ENCODE results near the gene FLYWCH1. TPM values are rescaled to one million over a fixed set of nuclear protein-coding genes. Genes with fewer than 3 reads are reported as not detected.

Gene FLYWCH1
- polyA plus RNA-seq, 3 donors, result 5.0 to 42.7 (median 7.1) TPM

GRCh38 chr16:2963074-2963722 lies 51.5 kb downstream of the FLYWCH1 start:
- H2AFZ ChIP-seq (ENCODE audit: insufficient read depth, low read depth, low read length, poor library complexity, severe bottlenecking), result no peak overlapping the region
- H3K27ac Mint-ChIP-seq, result no peak overlapping the region
- H3K9me3 Mint-ChIP-seq, result peaks cover 0 to 21% (median 6%) of the 10 kb centered on the region in 7 donors

More at GRCh38 chr16:2963074-2963722, 51.5 kb downstream of the FLYWCH1 start:
- peaks cover 41 to 51% of the 10 kb centered on the region in 2 donors for H3K4me1 ChIP-seq (ENCODE audit: control insufficient read depth in 1 of 2, insufficient read depth in 2 of 2, low read length in 2 of 2)
- 3% methylated on average over 14 of the region's 40 CpGs for WGBS (ENCODE audit: insufficient coverage)
- H3K36me3 ChIP-seq (replicated peaks in 1 of 2; ENCODE audit: control insufficient read depth in 1 of 2, insufficient read depth in 2 of 2, low read length in 2 of 2), result no peaks in the 10 kb centered on the region
- intact Hi-C loops (cut with micrococcal nuclease), result no loop called here
- peaks cover 28% of the 10 kb centered on the region for H3K4me1 Mint-ChIP-seq
- DNase-seq, result peak in 1 of 3 donors; percentile 4
- H3K9me3 ChIP-seq (replicated peaks in 1 of 2; ENCODE audit: control insufficient read depth in 1 of 2, insufficient read depth in 1 of 2, low read length in 2 of 2), result peaks cover 0 to 8% of the 10 kb centered on the region in 2 donors
- peaks cover 20% of the 10 kb centered on the region for H4K20me1 ChIP-seq (ENCODE audit: insufficient read depth, low read length)
- peaks cover 49 to 86% (median 69%) of the 10 kb centered on the region in 3 donors for H3K27me3 Mint-ChIP-seq (ENCODE audit: low read depth in 3 of 3)
- H3K27ac ChIP-seq (ENCODE audit: low read depth in 1 of 2, low read length in 2 of 2), result no peak overlapping the region
- TF ChIP-seq CTCF (IDR thresholded peaks at IDR 0.05), result no peak
- H3K36me3 Mint-ChIP-seq, result peaks cover 4% of the 10 kb centered on the region in 2 donors
- no peak overlapping the region for H3K9ac ChIP-seq (ENCODE audit: insufficient read depth, low read length, poor library complexity, severe bottlenecking)
- no peaks in the 10 kb centered on the region for H3K79me2 ChIP-seq (ENCODE audit: insufficient read depth, low read length)
- peak overlapping the region in 1 of 3 experiments; percentile 69 for H3K4me3 ChIP-seq (replicated peaks in 1 of 3; ENCODE audit: low read depth in 2 of 3, low read length in 3 of 3)
- H3K27me3 ChIP-seq (ENCODE audit: control insufficient read depth in 2 of 2, insufficient read depth in 2 of 2, low read length in 2 of 2), result peaks cover 27 to 68% of the 10 kb centered on the region in 2 donors
- H3K4me2 ChIP-seq (replicated peaks; ENCODE audit: extremely low read depth, low read length, poor library complexity, severe bottlenecking), result peak overlapping the region; percentile 78
- H3K4me3 Mint-ChIP-seq, result peak overlapping the region in 1 of 2 donors; percentile 82

Data from CD14-positive monocyte (primary cell).